Measurements from ENCODE around the gene UBE2N. TPM values are rescaled to one million over a fixed set of nuclear protein-coding genes. Genes with fewer than 3 reads are reported as not detected.

The UBE2N gene
- total RNA-seq, 4 donors from 2014 or later, result 18.0 to 26.4 (median 22.1) TPM

- H3K4me3 ChIP-seq, result no peak overlapping the region
- no peak for DNase-seq
- no peaks in the 10 kb centered on the region for H3K9me3 ChIP-seq
- TF ChIP-seq, protein P1, sequence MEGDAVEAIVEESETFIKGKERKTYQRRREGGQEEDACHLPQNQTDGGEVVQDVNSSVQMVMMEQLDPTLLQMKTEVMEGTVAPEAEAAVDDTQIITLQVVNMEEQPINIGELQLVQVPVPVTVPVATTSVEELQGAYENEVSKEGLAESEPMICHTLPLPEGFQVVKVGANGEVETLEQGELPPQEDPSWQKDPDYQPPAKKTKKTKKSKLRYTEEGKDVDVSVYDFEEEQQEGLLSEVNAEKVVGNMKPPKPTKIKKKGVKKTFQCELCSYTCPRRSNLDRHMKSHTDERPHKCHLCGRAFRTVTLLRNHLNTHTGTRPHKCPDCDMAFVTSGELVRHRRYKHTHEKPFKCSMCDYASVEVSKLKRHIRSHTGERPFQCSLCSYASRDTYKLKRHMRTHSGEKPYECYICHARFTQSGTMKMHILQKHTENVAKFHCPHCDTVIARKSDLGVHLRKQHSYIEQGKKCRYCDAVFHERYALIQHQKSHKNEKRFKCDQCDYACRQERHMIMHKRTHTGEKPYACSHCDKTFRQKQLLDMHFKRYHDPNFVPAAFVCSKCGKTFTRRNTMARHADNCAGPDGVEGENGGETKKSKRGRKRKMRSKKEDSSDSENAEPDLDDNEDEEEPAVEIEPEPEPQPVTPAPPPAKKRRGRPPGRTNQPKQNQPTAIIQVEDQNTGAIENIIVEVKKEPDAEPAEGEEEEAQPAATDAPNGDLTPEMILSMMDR (IDR thresholded peaks at IDR 0.05), result no peak
- no peak for TF ChIP-seq POLR2A (IDR thresholded peaks at IDR 0.05)
- H3K27ac ChIP-seq, result no peak overlapping the region
- H3K27me3 ChIP-seq, result no peaks in the 10 kb centered on the region
- no peaks in the 10 kb centered on the region for H3K36me3 ChIP-seq
- H3K4me1 ChIP-seq, result no peaks in the 10 kb centered on the region
Observed at GRCh38 chr12:93356214-93356613, 85.5 kb downstream of the UBE2N start.

Small RNA genes lying within 50 kb of the gene (small RNA-seq; reads per million reads assigned to genes)
- 0 reads per million in 2 donors for gene RF00019

Other genes with a start within 250 kb of the UBE2N start
- gene NUDT4, start 64.0 kb downstream of the UBE2N start, total RNA-seq, result 10 to 100 TPM; 41.5 to 68.5 (median 52.8) TPM
- 10 to 100 TPM; 19.7 to 67.7 (median 37.5) TPM for gene MRPL42, start 25.6 kb upstream of the UBE2N start, total RNA-seq
- 100 to 1,000 TPM in 1 of 4 donors, 10 to 100 TPM in 3; 33.4 to 113 (median 35.1) TPM for gene SOCS2, start 130.7 kb upstream of the UBE2N start, total RNA-seq
- 100 to 1,000 TPM in 1 of 4 donors, 10 to 100 TPM in 3; 66.3 to 128 (median 89.4) TPM for gene CRADD, start 235.4 kb upstream of the UBE2N start, total RNA-seq